GM19397 (cell line): ENCODE measurements around the gene AP5B1.

Source experiments
- ATAC-seq: cut with Tn5 transposase; IDR thresholded peaks from one replicate; pipeline ENCODE4 v1.9.1; 2021; ENCODE audit warnings: mild to moderate bottlenecking, moderate library complexity; ENCODE audit not compliant: unreplicated experiment

The AP5B1 gene

GRCh38 chr11:65801153-65801987 is 20.6 kb upstream of the AP5B1 start:
- ATAC-seq: no peak

DNA sequence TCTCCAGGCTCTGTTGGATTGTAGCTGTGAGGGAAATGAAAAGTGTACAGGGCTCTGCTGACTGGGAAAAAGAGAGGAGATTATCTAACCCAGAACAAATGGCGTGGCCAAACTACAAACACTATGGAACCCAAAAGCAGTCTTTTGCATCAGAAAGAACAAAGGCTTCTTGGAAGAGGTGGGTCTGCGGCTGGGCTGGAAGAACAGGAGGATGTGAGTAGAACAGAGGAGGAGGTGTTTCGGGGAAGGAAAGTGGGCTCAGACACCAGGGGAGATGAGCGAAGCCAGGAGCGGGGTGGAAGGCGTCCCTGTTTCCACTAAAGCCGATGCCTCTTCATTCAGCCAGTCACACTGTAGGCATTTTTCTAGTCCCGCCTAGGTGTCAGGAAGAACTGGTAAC is 18.1 kb upstream of the AP5B1 start:
- ATAC-seq: no peak

DNA sequence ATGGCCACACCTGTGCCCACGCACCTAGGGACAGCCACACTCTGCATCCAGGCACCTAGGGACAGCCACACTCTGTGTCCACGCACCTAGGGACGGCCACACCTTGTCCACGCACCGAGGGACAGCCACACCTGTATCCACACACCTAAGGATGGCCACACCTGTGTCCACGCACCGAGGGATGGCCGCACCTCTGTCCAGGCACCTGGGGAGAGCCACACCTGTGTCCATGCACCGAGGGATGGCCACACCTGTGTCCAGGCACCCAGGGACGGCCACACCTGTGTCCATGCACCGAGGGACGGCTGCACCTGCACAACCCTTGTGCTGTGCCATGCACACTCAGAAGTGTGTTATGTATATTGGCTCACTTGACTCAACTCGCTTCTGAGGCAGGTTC is 16.9 kb upstream of the AP5B1 start:
- no peak for ATAC-seq

DNA sequence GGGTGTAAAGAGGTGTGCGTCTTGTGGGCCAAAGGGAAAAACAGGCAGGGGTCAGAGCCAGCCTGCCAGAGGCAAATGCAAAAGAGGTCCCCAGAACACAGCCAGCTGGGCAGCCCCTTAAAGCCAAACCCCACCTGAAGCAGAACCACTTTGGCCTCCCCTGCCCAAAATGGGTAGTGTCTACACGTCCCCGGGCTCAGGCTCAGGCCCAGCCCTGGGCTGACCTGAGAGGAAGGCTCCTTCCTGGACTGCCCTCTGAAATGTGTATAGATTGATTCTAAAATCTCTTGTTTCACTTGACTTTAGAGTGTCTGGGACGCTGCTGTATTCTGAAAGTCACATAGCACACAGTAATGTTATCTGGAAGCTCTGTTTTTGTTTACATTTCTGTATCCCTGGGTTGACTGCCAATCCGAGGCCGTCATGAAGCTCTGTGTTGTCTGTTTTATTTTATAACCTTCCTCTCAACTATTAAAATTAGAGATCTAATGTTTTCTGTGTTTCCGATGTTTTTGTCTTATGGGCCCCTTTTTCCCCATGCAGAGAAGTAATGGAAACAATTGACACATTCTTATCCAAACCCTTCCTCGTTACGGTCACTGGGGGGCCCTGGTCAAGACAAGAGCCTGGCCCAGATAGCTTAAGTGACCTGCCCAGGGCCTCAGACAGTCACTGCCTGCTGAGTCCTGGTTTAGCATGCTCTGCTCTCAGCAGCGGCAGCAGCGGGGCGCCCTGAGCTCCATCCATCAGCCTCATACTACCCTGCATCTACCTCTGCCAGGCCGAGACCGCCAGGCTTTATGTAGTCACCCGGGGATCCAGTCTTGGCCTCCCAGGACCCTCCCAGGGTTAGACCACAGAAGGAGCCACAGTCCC is 16.2 kb upstream of the AP5B1 start:
- no peak for ATAC-seq

- no peak for ATAC-seq
These were observed 14.1 kb upstream of the AP5B1 start for GRCh38 chr11:65794570-65795510.

DNA sequence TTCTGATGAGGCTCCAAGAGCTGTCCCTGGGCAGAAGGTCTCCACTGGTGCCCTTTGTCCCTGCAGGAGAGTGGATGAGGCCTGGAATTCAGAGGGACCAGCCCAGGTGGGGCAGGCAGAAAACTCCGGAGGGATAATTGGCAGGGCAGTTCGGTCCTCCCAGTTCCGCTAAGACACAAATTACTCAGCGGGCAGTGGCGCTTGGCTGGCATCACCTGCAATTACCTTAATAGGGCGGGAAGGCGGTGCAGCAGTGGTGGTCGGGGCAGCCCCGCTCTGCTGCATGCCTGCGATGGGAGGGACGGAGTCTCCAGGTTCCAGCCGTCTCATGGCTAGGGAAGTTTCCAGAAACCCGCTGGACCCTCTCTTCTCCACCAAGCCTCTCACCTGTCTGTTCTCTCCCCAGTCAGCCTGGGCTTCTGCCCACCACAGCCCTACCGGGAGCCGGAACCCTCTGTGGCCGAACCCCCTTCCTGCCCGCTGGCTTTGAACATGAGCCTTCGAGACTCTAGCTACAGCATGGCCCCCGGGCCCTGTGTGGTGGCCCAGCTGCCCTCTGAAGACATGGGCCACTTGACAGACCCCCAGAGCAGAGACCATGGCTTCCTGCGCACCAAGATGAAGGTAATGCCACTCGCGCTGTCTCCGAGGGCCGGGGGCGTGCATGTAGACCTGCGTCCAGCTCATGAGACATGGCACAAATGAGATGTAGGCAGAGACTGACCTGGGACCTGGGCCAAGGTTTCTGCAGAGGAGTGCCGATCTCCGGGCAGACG is 13.0 kb upstream of the AP5B1 start:
- no peak for ATAC-seq

DNA sequence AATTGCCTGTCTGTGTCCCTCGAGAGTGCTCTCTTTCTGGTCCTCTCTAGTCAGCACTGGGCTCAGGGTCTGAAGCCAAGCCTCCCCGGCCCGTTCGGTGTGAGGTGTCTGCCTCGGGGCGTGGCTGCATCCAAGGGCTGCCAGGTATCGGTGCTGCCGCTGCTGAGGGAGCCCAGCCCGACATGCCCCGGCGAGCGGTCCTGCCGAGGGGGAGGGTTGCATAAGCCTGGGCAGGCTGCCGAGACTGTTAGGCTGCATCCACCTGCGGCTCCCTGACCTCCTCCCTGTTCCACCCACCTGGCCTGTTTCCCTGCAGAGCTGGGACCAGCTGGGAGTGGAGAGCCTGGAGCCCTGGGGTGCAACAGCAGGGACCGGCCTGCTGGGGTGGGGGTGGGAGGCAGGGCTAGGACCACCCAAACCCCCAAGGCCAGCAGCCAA is 12.4 kb upstream of the AP5B1 start:
- ATAC-seq: no peak

DNA sequence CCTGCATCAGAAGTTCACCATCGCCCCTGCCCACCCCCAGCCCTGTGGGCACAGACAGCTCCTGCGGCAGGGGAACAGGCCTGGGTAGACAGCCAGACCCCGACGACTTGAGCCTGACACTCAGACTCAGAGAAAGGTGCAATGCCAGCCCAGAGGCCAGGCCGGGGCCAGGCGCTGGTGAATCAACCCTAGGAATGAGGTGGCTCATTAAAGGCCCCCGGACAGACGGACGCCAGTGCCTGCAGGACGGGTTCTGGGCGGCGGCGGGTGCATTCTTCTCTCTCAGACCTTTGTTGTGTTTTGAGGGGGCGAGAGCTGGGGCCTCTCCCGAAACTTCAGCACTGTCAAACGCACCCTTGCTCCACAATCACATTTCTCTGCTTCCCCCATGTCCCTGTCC is 11.7 kb upstream of the AP5B1 start:
- ATAC-seq: no peak

DNA sequence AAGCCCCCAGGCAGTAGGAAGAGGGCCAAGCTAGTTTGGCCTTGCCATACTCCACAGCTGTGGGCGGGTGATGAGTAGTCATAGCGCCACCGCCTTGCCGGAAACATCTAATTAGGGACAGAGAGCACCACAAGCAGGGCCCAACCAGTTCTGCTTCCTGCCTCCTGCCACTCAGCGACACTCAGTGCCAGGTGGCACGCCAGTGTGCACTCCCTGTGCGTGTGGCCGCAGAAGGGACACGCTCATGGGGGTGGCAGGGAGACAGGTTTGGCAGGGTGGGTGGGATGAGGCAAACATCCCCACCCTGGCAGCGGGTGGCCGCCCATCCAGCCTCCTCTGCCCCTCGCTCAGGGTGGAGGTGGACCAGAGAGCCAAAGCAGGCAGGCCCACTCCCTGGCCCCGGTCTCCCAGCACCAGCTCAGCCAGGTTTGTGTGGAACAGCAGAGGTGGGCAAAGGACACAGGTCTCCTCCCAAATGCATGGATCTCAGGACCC is 11.0 kb upstream of the AP5B1 start:
- ATAC-seq: peak; percentile 66

DNA sequence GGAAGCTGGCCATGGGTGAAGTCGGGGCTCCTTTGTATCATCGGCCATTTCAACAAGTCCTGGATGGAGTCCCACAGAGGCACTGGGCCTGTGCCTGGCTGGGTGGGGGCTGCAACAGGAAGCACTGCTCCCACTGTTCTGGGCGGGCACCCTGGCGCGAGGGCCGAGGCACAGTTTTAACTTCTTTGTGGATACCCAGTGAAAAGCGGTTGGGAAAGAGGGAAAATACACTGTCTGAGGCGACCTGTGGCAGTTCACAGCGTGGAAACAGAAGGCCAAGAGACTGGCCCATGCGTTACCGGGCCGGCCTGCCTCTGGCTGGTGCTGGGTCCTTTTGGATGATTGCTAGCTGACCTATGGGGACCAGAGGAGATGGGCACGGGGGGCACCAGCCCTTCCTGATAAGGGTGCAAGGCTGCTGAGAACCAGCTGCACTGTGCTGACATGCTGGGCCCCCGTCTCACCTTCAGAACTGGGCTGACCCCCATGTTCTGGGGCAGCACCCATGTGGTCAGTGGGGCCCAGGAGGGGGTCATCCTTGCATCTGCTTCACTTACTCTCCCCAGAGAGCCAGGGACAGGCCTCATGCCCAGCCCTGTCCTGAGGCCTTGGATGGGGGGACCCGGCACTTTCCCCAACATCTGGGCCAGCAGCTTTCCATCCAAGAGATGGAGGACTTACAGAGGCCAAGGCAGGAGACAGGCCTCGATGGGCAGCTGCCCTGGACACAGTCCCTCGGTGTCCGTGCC is 10.3 kb upstream of the AP5B1 start:
- no peak for ATAC-seq

- no peak for ATAC-seq
These were observed 9.5 kb upstream of the AP5B1 start for GRCh38 chr11:65790104-65790901.

DNA sequence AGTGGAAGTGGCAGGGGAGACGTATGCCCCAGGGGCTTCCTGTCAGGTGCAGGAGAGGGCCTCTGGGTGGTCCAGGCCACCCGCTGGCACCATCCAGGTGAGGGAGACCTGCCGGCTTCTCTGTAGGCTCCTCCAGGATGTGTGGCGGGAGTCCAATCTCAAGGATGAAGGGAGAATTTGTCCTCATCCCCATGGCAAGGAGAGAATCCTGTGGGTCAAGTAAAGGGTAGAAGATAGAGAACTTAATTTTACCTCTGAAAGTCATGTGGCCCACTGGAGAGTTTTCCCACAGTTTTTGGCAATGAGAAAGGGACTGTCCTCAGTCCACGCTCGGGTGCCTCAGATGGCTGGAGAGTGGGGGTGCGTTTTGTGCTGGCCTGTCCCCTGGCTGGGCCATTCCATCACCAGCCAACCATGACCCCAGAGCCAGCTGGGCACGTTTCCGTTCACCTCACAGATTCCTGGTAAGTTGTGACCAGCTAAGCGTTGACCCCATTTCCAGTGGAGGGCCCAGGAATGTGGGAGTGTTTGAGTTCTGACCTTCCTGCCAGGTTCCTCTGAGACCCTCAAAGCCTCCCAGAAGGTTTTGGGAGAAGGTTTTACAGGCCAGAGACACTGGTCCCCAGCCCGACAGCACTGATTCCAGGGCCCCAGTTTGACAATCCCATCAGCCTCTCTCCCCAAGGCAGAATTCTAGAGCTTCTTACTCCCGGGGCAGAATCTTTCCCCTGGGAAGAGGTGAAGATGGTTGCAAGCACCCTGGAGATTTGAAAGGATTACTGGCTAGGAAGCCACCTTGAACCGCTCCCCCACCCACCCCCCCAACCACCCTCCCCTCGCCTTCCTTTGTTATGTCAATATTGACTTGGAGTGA is 8.7 kb upstream of the AP5B1 start:
- no peak for ATAC-seq

- no peak for ATAC-seq
These were observed 8.0 kb upstream of the AP5B1 start for GRCh38 chr11:65788821-65789220.

- no peak for ATAC-seq
These were observed 7.2 kb upstream of the AP5B1 start for GRCh38 chr11:65787649-65788622.

GRCh38 chr11:65786786-65787636 is 6.2 kb upstream of the AP5B1 start, which contains the start of gene OVOL1:
OVOL1 (plus strand) TSS chr11:65787063; CDS start chr11:65787374, 311 bp downstream.
- ATAC-seq: no peak
